H1 (cell line): ENCODE data around the gene CCDC174. TPM values are rescaled to one million over a fixed set of nuclear protein-coding genes. Genes with fewer than 3 reads are reported as not detected.

Experiments
- BRCA1 ChIP-seq: IDR thresholded peaks from 2 replicates; pipeline ENCODE4 v1.6.1; 2012; ENCODE audit warnings: low read depth, low read length, improper control_type of control experiment
- CHD7 ChIP-seq: fragments of 300-600 bp; sonication (generic); IDR thresholded peaks from 2 replicates; pipeline ENCODE4 v1.7.1; 2012; ENCODE audit warnings: low read length, moderate library complexity, mild to moderate bottlenecking, inconsistent platforms; ENCODE audit not compliant: insufficient replicate concordance
- HDAC2 ChIP-seq, 2 experiments: fragments of 300-600 bp in 1 of 2; sonication (generic) in 1 of 2; IDR thresholded peaks; 2 replicates each; pipeline ENCODE4 v1.6.1; 2011 to 2012; ENCODE audit warnings: low read depth in 2 of 2, low read length in 2 of 2, mild to moderate bottlenecking in 2 of 2, moderate library complexity in 2 of 2, borderline replicate concordance in 1 of 2, inconsistent platforms in 1 of 2
- NRF1 ChIP-seq: IDR thresholded peaks from 2 replicates; pipeline ENCODE4 v1.6.1; 2011; ENCODE audit warnings: mild to moderate bottlenecking, low read depth, low read length, improper control_type of control experiment
- RXRA ChIP-seq: IDR thresholded peaks from 2 replicates; pipeline ENCODE4 v1.6.1; 2011; ENCODE audit warnings: low read depth, mild to moderate bottlenecking, low read length, moderate library complexity; ENCODE audit not compliant: insufficient read depth
- polyA plus RNA-seq, 7 experiments: library from polyadenylated mRNA; depleted of rRNA in 3 of 7; stranded (reverse) in 5 of 7; unstranded in 2 of 7; fragments of >200 nt in 5 of 7; fragments of 200-250 nt in 2 of 7; gene quantifications; 1 replicate in 5 of 7; 2 replicates in 1 of 7; 4 replicates in 1 of 7; pipeline versions ENCODE4 v1.2.1 to v1.2.3, GENCODE V29; 2011 to 2013; ENCODE audit warnings: missing spikeins in 2 of 7, mixed read lengths in 2 of 7
- total RNA-seq: library from RNA; stranded (reverse); fragmentation: NEBNext Ultra II Directional; extraction: Animal tissue kit (Norgen Biotek cat#: 25700); gene quantifications from 2 replicates; pipeline ENCODE4 v1.2.1, GENCODE V29; 2021

The CCDC174 gene
- total and polyA plus RNA-seq, 2 of the 8 experiments (the other 6 are each of a cell fraction or from before 2014, with no cell fraction given): 3.5 to 11.9 TPM

GRCh38 chr3:14606669-14607339 lies 44.8 kb upstream of the CCDC174 start (continued):
- TF ChIP-seq CHD7: no peak
- no peak for TF ChIP-seq NRF1
- no peak for TF ChIP-seq BRCA1
- no peak for TF ChIP-seq HDAC2 (IDR thresholded peaks at IDR 0.05; ENCODE audit: borderline replicate concordance in 1 of 2, low read depth in 2 of 2, low read length in 2 of 2)
- no peak for TF ChIP-seq RXRA
- TF ChIP-seq, all 59 proteins: peak for 0
